Suprapubic skin (tissue), 4 donors: ENCODE results near the gene SENP1. TPM values are rescaled to one million over a fixed set of nuclear protein-coding genes. Genes with fewer than 3 reads are reported as not detected.
A peak's percentile ranks its signal among the peaks of the same experiment; 100 is the strongest.

Experiments used
- DNase-seq, 2 donors: peaks; one replicate each; pipeline ENCODE4 v3.0.0-alpha.2; 2019; ENCODE audit warnings: low spot score in 2 of 2
- H3K27ac ChIP-seq: fragments of 200-600 bp; sonication (generic); one replicate; pipeline ENCODE4 v1.5.1; 2019
- H3K27me3 ChIP-seq: fragments of 200-600 bp; sonication (generic); one replicate; pipeline ENCODE4 v1.5.1; 2019
- H3K36me3 ChIP-seq: fragments of 200-600 bp; sonication (generic); one replicate; pipeline ENCODE4 v1.5.1; 2019
- H3K4me1 ChIP-seq: fragments of 200-600 bp; sonication (generic); one replicate; pipeline ENCODE4 v1.5.1; 2019
- H3K4me3 ChIP-seq: fragments of 200-600 bp; sonication (generic); one replicate; pipeline ENCODE4 v1.5.1; 2019; ENCODE audit warnings: mild to moderate bottlenecking
- H3K9me3 ChIP-seq: fragments of 200-600 bp; sonication (generic); one replicate; pipeline ENCODE4 v1.5.1; 2019
- CTCF ChIP-seq, 2 donors: fragments of 200-600 bp in 1 of 2; fragments of 450-650 bp in 1 of 2; sonication (generic) in 1 of 2; IDR thresholded peaks; one replicate each; pipeline ENCODE4 v1.5.1; 2016 to 2019; ENCODE audit warnings: antibody characterized with exemption in 2 of 2, mild to moderate bottlenecking in 1 of 2, moderate library complexity in 1 of 2
- EP300 ChIP-seq: sonication (generic); formaldehyde crosslinking; IDR thresholded peaks from one replicate; pipeline ENCODE4 v1.6.1; 2017; ENCODE audit warnings: antibody characterized with exemption
- POLR2A ChIP-seq, 2 donors: fragments of 450-650 bp; IDR thresholded peaks; one replicate each; pipeline ENCODE4 v1.6.1; 2017; ENCODE audit warnings: antibody characterized with exemption in 2 of 2, mild to moderate bottlenecking in 2 of 2, moderate library complexity in 2 of 2
- POLR2AphosphoS5 ChIP-seq, 3 donors: sonication (generic); formaldehyde crosslinking; IDR thresholded peaks; one replicate each; pipeline ENCODE4 v1.6.1; 2017; ENCODE audit warnings: antibody characterized with exemption in 3 of 3
- WGBS: methylation state at CpG from one replicate; pipeline ENCODE4 v1.1.5; 2018; 5-methylcytosine and 5-hydroxymethylcytosine counted together
- total RNA-seq, 4 donors: library from RNA; depleted of rRNA; stranded (reverse); fragments of >200 nt; gene quantifications; one replicate each; pipeline ENCODE4 v1.1.0, GENCODE V29; 2016

The SENP1 gene
- total RNA-seq, 4 donors from 2014 or later = 13.5 to 25.5 (median 20.0) TPM

GRCh38 chr12:47997321-47997720 is 108.6 kb downstream of the SENP1 start:
- 60% methylated on average over 3 of the region's 3 CpGs for WGBS
- peaks cover 21% of the 10 kb centered on the region for H3K4me1 ChIP-seq
- peaks cover 43% of the 10 kb centered on the region for H3K27me3 ChIP-seq
- no peaks in the 10 kb centered on the region for H3K9me3 ChIP-seq
- no peak overlapping the region for H3K4me3 ChIP-seq
- H3K27ac ChIP-seq = no peak overlapping the region
- DNase-seq = peak in 1 of 2 donors; percentile 15
- TF ChIP-seq POLR2A (IDR thresholded peaks at IDR 0.05) (no peak), CTCF (IDR thresholded peaks at IDR 0.05) (no peak), POLR2AphosphoS5 (IDR thresholded peaks at IDR 0.05) (no peak), EP300 (no peak)
- H3K36me3 ChIP-seq = no peaks in the 10 kb centered on the region

GRCh38 chr12:47995981-47996401 is 109.9 kb downstream of the SENP1 start:
- Histone ChIP-seq H3K4me1 (peaks cover 8% of the 10 kb centered on the region), H3K4me3 (no peak overlapping the region), H3K27me3 (peaks cover 30% of the 10 kb centered on the region), H3K27ac (no peak overlapping the region), H3K9me3 (no peaks in the 10 kb centered on the region), H3K36me3 (no peaks in the 10 kb centered on the region)
- peak; percentile 21 to 28 for DNase-seq
- TF ChIP-seq EP300 (no peak), POLR2A (IDR thresholded peaks at IDR 0.05) (no peak), POLR2AphosphoS5 (IDR thresholded peaks at IDR 0.05) (no peak), CTCF (IDR thresholded peaks at IDR 0.05) (no peak)
- 47% methylated on average over 4 of the region's 4 CpGs for WGBS

GRCh38 chr12:47993491-47993890 is 112.4 kb downstream of the SENP1 start:
- TF ChIP-seq CTCF (IDR thresholded peaks at IDR 0.05) (no peak), EP300 (no peak), POLR2AphosphoS5 (IDR thresholded peaks at IDR 0.05) (no peak), POLR2A (IDR thresholded peaks at IDR 0.05) (no peak)

More at GRCh38 chr12:47993491-47993890, 112.4 kb downstream of the SENP1 start:
- H3K36me3 ChIP-seq = no peaks in the 10 kb centered on the region
- H3K4me1 ChIP-seq = no peaks in the 10 kb centered on the region
- H3K27ac ChIP-seq = no peak overlapping the region
- H3K9me3 ChIP-seq = no peaks in the 10 kb centered on the region
- peak; percentile 15 to 31 for DNase-seq
- whole genome bisulfite sequencing = 98% methylated on average over 5 of the region's 5 CpGs
- H3K4me3 ChIP-seq = no peak overlapping the region
- H3K27me3 ChIP-seq = peaks cover 15% of the 10 kb centered on the region

Other genes starting within 250 kb of the SENP1 start
- gene VDR, start 201.1 kb downstream of the SENP1 start, total RNA-seq = 10 to 100 TPM; 36.7 to 47.9 (median 41.2) TPM
- 10 to 100 TPM; 36.8 to 52.9 (median 46.5) TPM for gene TMEM106C, start 142.5 kb downstream of the SENP1 start, total RNA-seq
- gene COL2A1, start 101.6 kb downstream of the SENP1 start, total RNA-seq = not detected
- gene PFKM, start 13.3 kb upstream of the SENP1 start, total RNA-seq = 10 to 100 TPM; 20.4 to 31.2 (median 27.7) TPM
- gene ASB8, start 51.4 kb upstream of the SENP1 start, total RNA-seq = 10 to 100 TPM; 19.8 to 49.4 (median 23.6) TPM
- under 1 TPM; 0.19 to 0.83 (median 0.60) TPM for gene CCDC184, start 77.6 kb upstream of the SENP1 start, total RNA-seq
- gene OR10AD1, start 97.2 kb upstream of the SENP1 start, total RNA-seq = not detected
- 10 to 100 TPM; 10.2 to 15.4 (median 13.2) TPM for gene ZNF641, start 244.8 kb upstream of the SENP1 start, total RNA-seq